Heart left ventricle (tissue), 13 donors: ENCODE measurements around the gene TBC1D25.

Experiments
- POLR2A ChIP-seq, 2 donors: fragments of 450-650 bp; IDR thresholded peaks; one replicate each; pipeline ENCODE4 v1.6.1; 2017; ENCODE audit warnings: antibody characterized with exemption in 2 of 2, mild to moderate bottlenecking in 2 of 2, moderate library complexity in 2 of 2
- TF ChIP-seq, protein P1 (sequence below), 12 donors: fragments of 200-600 bp; sonication (generic) in 4 of 12; IDR thresholded peaks; one replicate each; pipeline versions ENCODE4 v1.5.0 to v1.8.0; 2018 to 2022; ENCODE audit warnings: antibody characterized with exemption in 12 of 12, mild to moderate bottlenecking in 5 of 12
- donor health status: ischemic (EF 13 %, LVEDD 7.1; RV severe dilation, severe dysfunction).
- donor health status: DM: no; HTN: yes; CAD: no.
- donor health status: DM: no; HTN: no; CAD: no.
- donor health status: ischemic (EF 25% LVEDD 6.9; RV normal size, moderate dysfunction).
- donor health status: ischemic (EF 25% LVEDD 5.7; RV mildly dilated, moderate dysfunction).
- donor health status: ischemic (EF 35%, LVEDD 5.7; RV mildly dilated, moderate dysfunction).
- donor health status: nonischemic (EF 11% LVEDD 7.7; RV severe dilation, severe dysfunction).
- donor health status: DM: yes; HTN: yes; CAD: no.
- donor health status: PGD.
- donor health status: ischemic (EF 29% LVEDD 5.4; RV normal size, mild dysfunction).
- donor health status: nonischemic (EF 23%, LVEDD 6.1; RV moderate dilation, normal function).

DNA sequence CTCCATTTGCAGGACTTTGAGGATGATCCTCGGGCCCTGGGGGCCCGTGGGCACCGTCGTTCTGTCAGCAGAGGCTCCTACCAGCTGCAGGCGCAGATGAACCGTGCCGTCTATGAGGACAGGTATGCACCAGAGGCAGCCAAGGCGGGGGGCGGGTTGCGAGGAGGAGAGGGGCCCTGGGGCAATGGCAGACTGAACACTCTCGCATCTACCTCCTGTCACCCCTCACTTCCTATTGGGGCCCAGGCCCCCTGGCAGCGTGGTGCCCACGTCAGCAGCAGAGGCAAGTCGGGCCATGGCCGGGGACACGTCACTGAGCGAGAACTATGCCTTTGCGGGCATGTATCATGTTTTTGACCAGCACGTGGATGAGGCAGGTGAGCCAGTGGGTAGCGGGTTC lies 59.8 kb downstream of the TBC1D25 start:
- TF ChIP-seq, protein P1, sequence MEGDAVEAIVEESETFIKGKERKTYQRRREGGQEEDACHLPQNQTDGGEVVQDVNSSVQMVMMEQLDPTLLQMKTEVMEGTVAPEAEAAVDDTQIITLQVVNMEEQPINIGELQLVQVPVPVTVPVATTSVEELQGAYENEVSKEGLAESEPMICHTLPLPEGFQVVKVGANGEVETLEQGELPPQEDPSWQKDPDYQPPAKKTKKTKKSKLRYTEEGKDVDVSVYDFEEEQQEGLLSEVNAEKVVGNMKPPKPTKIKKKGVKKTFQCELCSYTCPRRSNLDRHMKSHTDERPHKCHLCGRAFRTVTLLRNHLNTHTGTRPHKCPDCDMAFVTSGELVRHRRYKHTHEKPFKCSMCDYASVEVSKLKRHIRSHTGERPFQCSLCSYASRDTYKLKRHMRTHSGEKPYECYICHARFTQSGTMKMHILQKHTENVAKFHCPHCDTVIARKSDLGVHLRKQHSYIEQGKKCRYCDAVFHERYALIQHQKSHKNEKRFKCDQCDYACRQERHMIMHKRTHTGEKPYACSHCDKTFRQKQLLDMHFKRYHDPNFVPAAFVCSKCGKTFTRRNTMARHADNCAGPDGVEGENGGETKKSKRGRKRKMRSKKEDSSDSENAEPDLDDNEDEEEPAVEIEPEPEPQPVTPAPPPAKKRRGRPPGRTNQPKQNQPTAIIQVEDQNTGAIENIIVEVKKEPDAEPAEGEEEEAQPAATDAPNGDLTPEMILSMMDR (IDR thresholded peaks at IDR 0.05): no peak
- TF ChIP-seq POLR2A (IDR thresholded peaks at IDR 0.05): no peak
